ENCODE measurements around the gene MKRN2.
"Not testable (repeated sequence)": the region's sequence is repeated elsewhere in the genome, so short reads cannot be mapped to it uniquely, and the experiment has no call there.

MKRN2 gene

GRCh38 chr3:12590096-12590495 lies 33.2 kb downstream of the MKRN2 start:
- no peak for DNase-seq

GRCh38 chr3:12591456-12591855 lies 34.6 kb downstream of the MKRN2 start:
- DNase-seq = no peak

- no peak for DNase-seq
Observed at GRCh38 chr3:12591997-12592715, 35.3 kb downstream of the MKRN2 start.

GRCh38 chr3:12593473-12593872 lies 36.6 kb downstream of the MKRN2 start:
- DNase-seq = no peak

- DNase-seq = no peak
Observed at GRCh38 chr3:12598890-12599289, 42.0 kb downstream of the MKRN2 start.

- no peak for DNase-seq
Observed at GRCh38 chr3:12601072-12601471, 44.2 kb downstream of the MKRN2 start.

- DNase-seq = no peak
Observed at GRCh38 chr3:12603969-12604368, 47.1 kb downstream of the MKRN2 start.

- DNase-seq = no peak
Observed at GRCh38 chr3:12608376-12608775, 51.5 kb downstream of the MKRN2 start.

GRCh38 chr3:12611117-12611516 lies 54.2 kb downstream of the MKRN2 start:
- DNase-seq = no peak

- DNase-seq = no peak
Observed at GRCh38 chr3:12612514-12613226, 55.8 kb downstream of the MKRN2 start.

- DNase-seq = no peak
Observed at GRCh38 chr3:12613250-12613649, 56.4 kb downstream of the MKRN2 start.

GRCh38 chr3:12615266-12615665 lies 58.4 kb downstream of the MKRN2 start:
- no peak for DNase-seq

GRCh38 chr3:12618426-12618825 lies 61.5 kb downstream of the MKRN2 start:
- DNase-seq = no peak

GRCh38 chr3:12620305-12620704 lies 63.4 kb downstream of the MKRN2 start:
- no peak for DNase-seq

- DNase-seq = no peak
Observed at GRCh38 chr3:12620729-12621128, 63.8 kb downstream of the MKRN2 start.

GRCh38 chr3:12622335-12622734 lies 65.4 kb downstream of the MKRN2 start:
- DNase-seq = peak; percentile 27

- no peak for DNase-seq
Observed at GRCh38 chr3:12624056-12624455, 67.2 kb downstream of the MKRN2 start.

- DNase-seq = not testable (repeated sequence)
Observed at GRCh38 chr3:12624964-12625363, 68.1 kb downstream of the MKRN2 start.

- DNase-seq = peak; percentile 50
Observed at GRCh38 chr3:12627370-12627769, 70.5 kb downstream of the MKRN2 start.

- no peak for DNase-seq
Observed at GRCh38 chr3:12628813-12629212, 71.9 kb downstream of the MKRN2 start.

GRCh38 chr3:12629560-12629959 lies 72.7 kb downstream of the MKRN2 start:
- DNase-seq = peak; percentile 24

GRCh38 chr3:12630292-12630691 lies 73.4 kb downstream of the MKRN2 start:
- DNase-seq = no peak

- DNase-seq = not testable (repeated sequence)
Observed at GRCh38 chr3:12630843-12631242, 74.0 kb downstream of the MKRN2 start.

GRCh38 chr3:12632523-12632922 lies 75.6 kb downstream of the MKRN2 start:
- no peak for DNase-seq

- DNase-seq = no peak
Observed at GRCh38 chr3:12633108-12633507, 76.2 kb downstream of the MKRN2 start.

Data from OCI-M1 (cell line).